ENCODE data around the gene SLC47A2.
"Not testable (repeated sequence)": the region's sequence is repeated elsewhere in the genome, so short reads cannot be mapped to it uniquely, and the experiment has no call there.

SLC47A2 gene

GRCh38 chr17:19706791-19707727, 9.3 kb downstream of the SLC47A2 start:
- no peak for DNase-seq

- no peak for DNase-seq
These were observed 10.3 kb downstream of the SLC47A2 start for GRCh38 chr17:19705771-19706770.

GRCh38 chr17:19705201-19705600, 11.2 kb downstream of the SLC47A2 start:
- DNase-seq = no peak

GRCh38 chr17:19703828-19704613, 12.4 kb downstream of the SLC47A2 start:
- no peak for DNase-seq

GRCh38 chr17:19703106-19703827, 13.1 kb downstream of the SLC47A2 start:
- DNase-seq = no peak

GRCh38 chr17:19702217-19702641, 14.2 kb downstream of the SLC47A2 start:
- no peak for DNase-seq

- DNase-seq = no peak
These were observed 29.8 kb downstream of the SLC47A2 start for GRCh38 chr17:19686400-19687090.

- not testable (repeated sequence) for DNase-seq
These were observed 31.3 kb downstream of the SLC47A2 start for GRCh38 chr17:19684909-19685580.

- no peak for DNase-seq
These were observed 33.3 kb downstream of the SLC47A2 start for GRCh38 chr17:19683117-19683516.

GRCh38 chr17:19678581-19679453, 37.6 kb downstream of the SLC47A2 start:
- DNase-seq = no peak

- no peak for DNase-seq
These were observed 38.5 kb downstream of the SLC47A2 start for GRCh38 chr17:19677736-19678379.

- DNase-seq = no peak
These were observed 39.5 kb downstream of the SLC47A2 start for GRCh38 chr17:19676896-19677295.

- DNase-seq = no peak
These were observed 42.8 kb downstream of the SLC47A2 start for GRCh38 chr17:19673623-19674022.

GRCh38 chr17:19672009-19672750, 44.2 kb downstream of the SLC47A2 start:
- no peak for DNase-seq

GRCh38 chr17:19671433-19671832, 45.0 kb downstream of the SLC47A2 start:
- DNase-seq = no peak

GRCh38 chr17:19670908-19671307, 45.5 kb downstream of the SLC47A2 start:
- no peak for DNase-seq

- not testable (repeated sequence) for DNase-seq
These were observed 46.7 kb downstream of the SLC47A2 start for GRCh38 chr17:19669680-19670079.

GRCh38 chr17:19664821-19665181, 51.6 kb downstream of the SLC47A2 start:
- DNase-seq = no peak
